C4-2B (cell line): Measurements from ENCODE around the gene EMD.

Experiments used
- H3K27ac ChIP-seq: fragments of 450-650 bp; 2 replicates; pipeline ENCODE4 v1.5.1; 2017
- ZFX ChIP-seq: fragments of 450-650 bp; IDR thresholded peaks from 2 replicates; pipeline ENCODE4 v1.6.1; 2017
- TF ChIP-seq, protein P1 (sequence below): fragments of 450-650 bp; conservative IDR thresholded peaks from 2 replicates; pipeline ENCODE4 v1.5.1; 2017; ENCODE audit warnings: mild to moderate bottlenecking

EMD gene

DNA sequence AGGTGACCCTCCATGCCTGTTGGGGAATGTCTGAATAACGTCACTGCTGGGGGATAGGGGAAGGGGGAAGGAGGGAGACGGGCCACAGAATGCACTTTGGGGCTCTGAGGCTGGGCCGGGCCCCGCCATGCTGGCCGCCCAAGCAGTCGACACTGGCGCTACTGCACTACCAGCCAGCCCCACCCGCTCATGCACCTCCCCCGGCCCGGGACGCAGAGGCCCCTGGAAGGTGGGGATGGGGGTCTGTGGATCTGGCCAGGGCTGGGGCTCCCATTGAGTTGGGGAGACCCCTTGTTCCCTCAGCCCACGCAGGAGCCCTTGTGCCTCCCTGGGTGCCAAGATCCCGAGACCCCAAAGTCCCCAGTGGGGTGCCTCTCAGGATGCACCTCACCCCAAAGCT is 22.5 kb upstream of the EMD start:
- H3K27ac ChIP-seq, result no peak overlapping the region
- TF ChIP-seq, protein P1, sequence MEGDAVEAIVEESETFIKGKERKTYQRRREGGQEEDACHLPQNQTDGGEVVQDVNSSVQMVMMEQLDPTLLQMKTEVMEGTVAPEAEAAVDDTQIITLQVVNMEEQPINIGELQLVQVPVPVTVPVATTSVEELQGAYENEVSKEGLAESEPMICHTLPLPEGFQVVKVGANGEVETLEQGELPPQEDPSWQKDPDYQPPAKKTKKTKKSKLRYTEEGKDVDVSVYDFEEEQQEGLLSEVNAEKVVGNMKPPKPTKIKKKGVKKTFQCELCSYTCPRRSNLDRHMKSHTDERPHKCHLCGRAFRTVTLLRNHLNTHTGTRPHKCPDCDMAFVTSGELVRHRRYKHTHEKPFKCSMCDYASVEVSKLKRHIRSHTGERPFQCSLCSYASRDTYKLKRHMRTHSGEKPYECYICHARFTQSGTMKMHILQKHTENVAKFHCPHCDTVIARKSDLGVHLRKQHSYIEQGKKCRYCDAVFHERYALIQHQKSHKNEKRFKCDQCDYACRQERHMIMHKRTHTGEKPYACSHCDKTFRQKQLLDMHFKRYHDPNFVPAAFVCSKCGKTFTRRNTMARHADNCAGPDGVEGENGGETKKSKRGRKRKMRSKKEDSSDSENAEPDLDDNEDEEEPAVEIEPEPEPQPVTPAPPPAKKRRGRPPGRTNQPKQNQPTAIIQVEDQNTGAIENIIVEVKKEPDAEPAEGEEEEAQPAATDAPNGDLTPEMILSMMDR, result no peak
- TF ChIP-seq ZFX, result no peak

GRCh38 chrX:154357205-154357604 is 21.9 kb upstream of the EMD start:
- no peak overlapping the region for H3K27ac ChIP-seq
- TF ChIP-seq, protein P1, result no peak
- TF ChIP-seq ZFX, result no peak

DNA sequence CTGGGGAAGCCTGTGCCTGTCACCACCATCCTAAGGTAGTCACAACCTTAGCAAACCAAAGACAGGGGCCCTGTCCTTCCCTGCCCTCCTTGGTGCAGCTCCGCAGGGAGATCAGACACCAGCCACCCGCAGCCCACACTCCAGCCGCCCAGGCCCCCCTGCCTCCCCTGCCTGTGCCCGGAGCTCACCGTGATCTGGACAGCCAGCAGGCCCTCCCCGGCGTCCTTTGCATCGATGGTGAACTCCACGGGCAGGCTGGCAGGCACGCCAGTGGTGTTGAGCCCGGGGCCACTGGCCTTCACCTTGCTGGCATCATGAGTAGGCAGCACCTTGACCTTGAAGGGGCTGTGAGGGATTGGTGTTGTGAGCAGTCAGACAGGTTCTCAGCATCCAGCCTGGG is 21.1 kb upstream of the EMD start:
- H3K27ac ChIP-seq, result no peak overlapping the region
- no peak for TF ChIP-seq ZFX

DNA sequence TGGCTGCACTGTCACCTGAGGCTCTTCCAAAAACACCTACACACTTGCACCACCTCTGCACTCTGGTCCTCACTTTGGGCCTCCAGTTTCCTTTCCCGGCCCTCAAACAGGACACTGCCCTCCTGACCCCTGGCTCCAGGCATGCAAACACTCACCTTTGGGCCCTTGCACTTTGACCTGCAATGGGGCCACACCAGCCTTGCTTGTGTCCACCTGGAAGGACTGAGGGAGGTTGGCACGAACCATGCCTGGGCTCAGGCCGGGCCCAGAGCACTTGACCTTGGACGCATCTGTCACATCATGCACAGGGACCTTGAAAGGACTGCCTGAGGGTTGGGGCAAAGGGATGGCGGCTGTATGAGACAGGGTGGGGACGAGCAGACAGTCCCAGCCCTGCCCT is 20.3 kb upstream of the EMD start:
- no peak overlapping the region for H3K27ac ChIP-seq
- TF ChIP-seq, protein P1, result no peak
- no peak for TF ChIP-seq ZFX

- no peak overlapping the region for H3K27ac ChIP-seq
- no peak for TF ChIP-seq ZFX
- TF ChIP-seq, protein P1, result no peak
Observed at GRCh38 chrX:154359362-154360154, 19.5 kb upstream of the EMD start.

DNA sequence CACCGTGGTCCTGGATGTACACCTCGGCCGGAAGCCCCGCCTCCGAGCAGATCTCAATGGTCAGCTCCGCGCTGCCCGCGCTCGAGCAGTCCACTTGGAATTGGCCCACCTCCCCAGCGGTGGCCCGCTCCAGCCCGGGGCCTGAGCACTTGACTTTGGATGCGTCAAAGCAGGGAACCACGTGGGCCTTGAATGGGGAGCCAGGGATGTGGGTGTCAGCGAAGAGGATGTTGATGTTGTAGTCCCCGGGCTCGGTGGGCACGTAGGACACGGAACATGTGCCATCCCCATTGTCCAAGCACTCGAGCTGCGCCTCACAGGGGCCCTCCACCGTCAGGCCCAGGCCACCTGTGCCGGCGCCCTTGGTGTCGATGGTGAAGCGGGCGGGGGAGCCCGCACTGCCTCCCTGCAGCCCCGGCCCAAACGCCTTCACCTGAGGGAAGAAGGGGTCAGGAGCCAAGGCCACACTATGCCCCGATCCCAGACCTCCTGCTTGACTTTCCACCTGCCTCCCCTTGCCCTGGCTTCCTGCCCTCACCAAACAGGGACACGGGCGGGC is 18.9 kb upstream of the EMD start:
- TF ChIP-seq, protein P1, result no peak

GRCh38 chrX:154362085-154362742 is 16.9 kb upstream of the EMD start:
- H3K27ac ChIP-seq, result no peak overlapping the region
- no peak for TF ChIP-seq ZFX
- TF ChIP-seq, protein P1, result no peak

More for the DNA sequence above, 18.9 kb upstream of the EMD start:
- H3K27ac ChIP-seq, result no peak overlapping the region
